VCaP (cell line): Measurements from ENCODE around the gene TMEM185B.

Experiments
- H3K27ac ChIP-seq: fragments of 450-650 bp; 2 replicates; pipeline ENCODE4 v1.5.1; 2017
- CTCF ChIP-seq: fragments of 450-650 bp; conservative IDR thresholded peaks from 2 replicates; pipeline ENCODE4 v1.5.1; 2017; ENCODE audit warnings: mild to moderate bottlenecking, moderate library complexity

TMEM185B gene

GRCh38 chr2:120223034-120223912 is at the start of gene TMEM185B:
TMEM185B (minus strand) TSS chr2:120223400; CDS start chr2:120222976, 424 bp downstream.
- H3K27ac ChIP-seq, result peak within 1 kb of the TSS; percentile 79
- TF ChIP-seq CTCF, result peak; percentile 68

- no peak overlapping the region for H3K27ac ChIP-seq
- no peak for TF ChIP-seq CTCF
Observed at GRCh38 chr2:120271711-120272379, 48.6 kb upstream of the TMEM185B start.

GRCh38 chr2:120269816-120270215 is 46.6 kb upstream of the TMEM185B start:
- no peak for TF ChIP-seq CTCF
- no peak overlapping the region for H3K27ac ChIP-seq

- no peak overlapping the region for H3K27ac ChIP-seq
- TF ChIP-seq CTCF, result no peak
Observed at GRCh38 chr2:120269076-120269744, 46.0 kb upstream of the TMEM185B start.

- H3K27ac ChIP-seq, result no peak overlapping the region
- no peak for TF ChIP-seq CTCF
Observed at GRCh38 chr2:120267348-120267747, 44.1 kb upstream of the TMEM185B start.

- no peak overlapping the region for H3K27ac ChIP-seq
- no peak for TF ChIP-seq CTCF
Observed at GRCh38 chr2:120265006-120265405, 41.8 kb upstream of the TMEM185B start.

GRCh38 chr2:120262761-120263428 is 39.7 kb upstream of the TMEM185B start:
- H3K27ac ChIP-seq, result no peak overlapping the region
- TF ChIP-seq CTCF, result no peak
